ENCODE data around the gene DDAH1. TPM values are rescaled to one million over a fixed set of nuclear protein-coding genes. Genes with fewer than 3 reads are reported as not detected.

The DDAH1 gene
- total and polyA plus RNA-seq, 2 of the 4 experiments (the other 2 are of a cell fraction), result 78.0 to 94.5 TPM

DNA sequence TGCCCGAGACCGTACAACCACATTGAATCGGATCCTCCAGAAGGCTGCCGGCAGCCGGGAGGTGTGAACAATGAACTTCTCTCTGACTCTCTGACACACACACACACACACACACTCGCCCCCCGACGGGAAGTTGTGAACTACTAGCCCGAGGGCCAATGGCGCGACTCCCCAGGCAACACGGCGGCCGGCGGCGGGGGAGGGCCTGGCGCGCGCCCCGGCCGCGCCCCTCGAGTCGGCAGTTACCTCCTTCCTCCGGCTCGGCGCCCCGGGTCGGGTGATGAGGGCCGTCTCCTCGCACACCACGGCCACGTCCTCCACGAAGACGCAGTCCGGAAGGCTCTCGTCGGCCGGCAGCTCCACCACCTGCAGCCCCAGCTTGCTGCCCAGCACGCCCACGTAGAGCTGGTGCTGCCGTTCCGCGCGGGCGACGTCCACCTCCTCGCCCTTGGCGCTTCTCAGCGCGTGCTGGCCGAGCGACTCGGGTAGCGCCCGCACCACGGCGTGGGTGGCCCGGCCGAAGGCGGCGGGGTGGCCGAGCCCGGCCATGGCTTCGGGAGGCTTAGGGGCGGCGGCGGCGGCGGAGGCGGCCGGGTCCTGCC, 361 bp downstream of the DDAH1 start:
- POLR2A ChIA-PET (ENCODE audit: unreplicated experiment), result interaction anchor here (0.7 to 1.3 kb wide), 2 partner anchors 116 to 164 kb away, joined by 3 to 8 read pairs; partner anchors contain the start of gene CCN1
- peak overlapping the region; percentile 90 for H2AK9ac ChIP-seq (replicated peaks; ENCODE audit: low read depth, low read length, poor library complexity)
- H4K8ac ChIP-seq (ENCODE audit: low read depth in 2 of 2, low read length in 2 of 2), result peak overlapping the region; percentile 62 to 86; a peak in 3 of 4 replicates
- H4K5ac ChIP-seq (ENCODE audit: low read depth, low read length), result peak overlapping the region; percentile 56; the same call in 1 of the 2 replicates
- H3K36me3 ChIP-seq (ENCODE audit: control insufficient read depth, insufficient read depth, low read length), result no peaks in the 10 kb centered on the region
- peak overlapping the region; percentile 95 for H3K4me3 ChIP-seq (ENCODE audit: insufficient read depth, low read depth, low read length)
- H2BK120ac ChIP-seq (ENCODE audit: low read depth, low read length), result peak overlapping the region; percentile 77
- H3K9ac ChIP-seq (ENCODE audit: low read depth, low read length), result peak overlapping the region; percentile 85
- peaks cover 9% of the 10 kb centered on the region for H3K9me1 ChIP-seq (ENCODE audit: insufficient read depth, low read length)
- peak overlapping the region; percentile 85 for H3K4me2 ChIP-seq (ENCODE audit: low read depth, low read length)
- peak overlapping the region; percentile 75 for H3K14ac ChIP-seq (replicated peaks; ENCODE audit: low read depth, low read length)
- peak overlapping the region; percentile 80; the same call in 1 of the 2 replicates for H4K91ac ChIP-seq (ENCODE audit: insufficient read depth, low read depth, low read length)
- peak overlapping the region; percentile 89 for H2BK5ac ChIP-seq (ENCODE audit: low read depth, low read length, poor library complexity, severe bottlenecking)
- BruUV-seq (replicated peaks), result no TSS peak
- WGBS, 2 experiments (ENCODE audit: extremely low coverage in 2 of 2, insufficient read length in 1 of 2), result 3% methylated on average over 21 of the region's 72 CpGs; no CpG with 5 or more reads in 1 of the 2 experiments
- CTCF ChIA-PET, result interaction anchor here (0.8 to 1.2 kb wide), 4 partner anchors 56 to 156 kb away, joined by 3 to 4 read pairs (median 3); no protein-coding TSS in a partner anchor
- intact Hi-C loops (cut with micrococcal nuclease), result loop anchor here (2.0 to 5.0 kb wide), 4 partner anchors 67 to 156 kb away; no protein-coding TSS in a partner anchor
- DNase-seq (peak; percentile 73), ATAC-seq (ENCODE audit: low read depth) (peak; percentile 80)
- H3K27me3 ChIP-seq (ENCODE audit: control insufficient read depth, insufficient read depth, low read length), result no peaks in the 10 kb centered on the region
- in situ Hi-C loops (cut with MboI; ENCODE audit: low sequenced_read_pairs), result loop anchor here (10.0 kb wide), 1 partner anchor 110 kb away; no protein-coding TSS in a partner anchor
- H3K79me1 ChIP-seq (ENCODE audit: low read depth in 1 of 2, low read length in 2 of 2), result peaks cover 29 to 75% of the 10 kb centered on the region in 2 experiments
- TF ChIP-seq SMC3 (IDR thresholded peaks at IDR 0.05; ENCODE audit: low read depth, low read length) (0 out of 2 replicates have a peak, but pooled peaks have one; percentile 12), MAZ (IDR thresholded peaks at IDR 0.05; ENCODE audit: borderline replicate concordance, low read depth, low read length) (peak; percentile 9; the same call in 1 of the 2 replicates), BHLHE40 (IDR thresholded peaks at IDR 0.05; ENCODE audit: low read depth, low read length) (0 out of 2 replicates have a peak, but pooled peaks have one; percentile 36), POLR2A (IDR thresholded peaks at IDR 0.05; ENCODE audit: low read depth, low read length) (peak; percentile 47; the same call in 1 of the 2 replicates), RFX5 (IDR thresholded peaks at IDR 0.05; ENCODE audit: low read depth, low read length) (no peak)
- peak overlapping the region; percentile 41 for H3K56ac ChIP-seq (ENCODE audit: extremely low read depth, insufficient read depth, low read length)
- H3K27ac ChIP-seq (ENCODE audit: insufficient read depth, low read length), result peak overlapping the region; percentile 92
- no peak overlapping the region for H2BK15ac ChIP-seq (ENCODE audit: low read depth, low read length)
- H4K20me1 ChIP-seq (ENCODE audit: insufficient read depth, low read length), result peaks cover 7% of the 10 kb centered on the region; the same call in 1 of the 2 replicates
- no peaks in the 10 kb centered on the region for H3K9me3 ChIP-seq (ENCODE audit: control insufficient read depth, insufficient read depth, low read length)
- H2AK5ac ChIP-seq (ENCODE audit: low read depth, low read length), result peak overlapping the region; percentile 90
- peaks cover 7% of the 10 kb centered on the region for H3K4me1 ChIP-seq (ENCODE audit: control insufficient read depth, insufficient read depth, low read length)
- peak overlapping the region; percentile 95 for H2AFZ ChIP-seq (replicated peaks; ENCODE audit: low read length, poor library complexity)
- no peak overlapping the region for H2BK20ac ChIP-seq (ENCODE audit: low read depth, low read length)
- H3K4ac ChIP-seq (ENCODE audit: low read depth, low read length), result peak overlapping the region; percentile 95
- peak overlapping the region; percentile 74 for H3K23ac ChIP-seq (ENCODE audit: low read depth, low read length)
- dilution Hi-C loops (cut with HindIII; ENCODE audit: low sequenced_read_pairs, unreplicated experiment), result no loop called here
- H3K18ac ChIP-seq (ENCODE audit: low read depth, low read length), result peak overlapping the region; percentile 63; the same call in 1 of the 2 replicates
